CD4-positive, alpha-beta T cell (primary cell): ENCODE results near the gene ENTPD2. TPM values are rescaled to one million over a fixed set of nuclear protein-coding genes. Genes with fewer than 3 reads are reported as not detected.

ENCODE experiments used
- ATAC-seq: fragments of 200-7000 bp; cut with Tn5 transposase; one replicate; pipeline ENCODE4 v1.10.0; 2022; ENCODE audit warnings: mild to moderate bottlenecking; ENCODE audit not compliant: poor library complexity
- CTCF ChIA-PET: fragments of 350-600 bp; sonication (Branson Sonifier 250); formaldehyde crosslinking; loops from one replicate; lab custom pipeline; 2021; ENCODE audit warnings: antibody characterized with exemption, inconsistent platforms; lab: Charles Lee
- POLR2A ChIA-PET: fragments of 350-600 bp; sonication (Branson Sonifier 250); formaldehyde crosslinking; loops from one replicate; lab custom pipeline; 2021; ENCODE audit warnings: antibody characterized with exemption, inconsistent platforms; lab: Charles Lee
- DNase-seq, 14 experiments: peaks; one replicate each; pipeline ENCODE4 v3.0.0-alpha.2; 2013 to 2020; ENCODE audit warnings: mixed read lengths in 2 of 14
- H3K27ac ChIP-seq, 2 donors: one replicate each; pipeline versions ENCODE4 v1.5.1 to v1.7.0; 2013; ENCODE audit warnings: low read length in 2 of 2, low read depth in 1 of 2, mild to moderate bottlenecking in 1 of 2
- H3K27me3 ChIP-seq, 2 experiments: 1 replicate in 1 of 2; 2 replicates in 1 of 2; pipeline versions ENCODE4 v1.6.1 to v1.7.0; 2013; ENCODE audit warnings: low read length in 2 of 2, control low read depth in 1 of 2, mild to moderate bottlenecking in 1 of 2, moderate library complexity in 1 of 2; ENCODE audit not compliant: insufficient read depth in 2 of 2, control insufficient read depth in 1 of 2
- H3K36me3 ChIP-seq: one replicate; pipeline ENCODE4 v1.6.1; 2013; ENCODE audit warnings: low read length, control low read depth; ENCODE audit not compliant: insufficient read depth
- H3K4me1 ChIP-seq: one replicate; pipeline ENCODE4 v1.6.1; 2013; ENCODE audit warnings: low read length, control low read depth; ENCODE audit not compliant: insufficient read depth
- H3K4me3 ChIP-seq: one replicate; pipeline ENCODE4 v1.5.1; 2013; ENCODE audit warnings: mild to moderate bottlenecking, low read length, moderate library complexity
- H3K9me3 ChIP-seq, 2 experiments: 1 replicate in 1 of 2; 2 replicates in 1 of 2; pipeline versions ENCODE4 v1.6.1 to v1.7.0; 2013; ENCODE audit warnings: low read length in 2 of 2, mild to moderate bottlenecking in 2 of 2, control low read depth in 1 of 2, moderate library complexity in 1 of 2; ENCODE audit not compliant: control insufficient read depth in 1 of 2, insufficient read depth in 1 of 2
- H3K27ac Mint-ChIP-seq: one replicate; pipeline ENCODE4 v1.8.0; 2020; ENCODE audit warnings: mixed read lengths
- H3K27me3 Mint-ChIP-seq: one replicate; pipeline ENCODE4 v1.8.0; 2021; ENCODE audit warnings: mixed read lengths
- H3K36me3 Mint-ChIP-seq: one replicate; pipeline ENCODE4 v1.8.0; 2021; ENCODE audit warnings: low read depth, mixed read lengths
- H3K4me1 Mint-ChIP-seq: one replicate; pipeline ENCODE4 v1.8.0; 2021; ENCODE audit warnings: low read depth, mixed read lengths
- H3K4me3 Mint-ChIP-seq: one replicate; pipeline ENCODE4 v1.8.0; 2020; ENCODE audit warnings: mild to moderate bottlenecking, mixed read lengths
- H3K9me3 Mint-ChIP-seq: one replicate; pipeline ENCODE4 v1.8.0; 2020; ENCODE audit warnings: mixed read lengths
- CTCF ChIP-seq: fragments of 200-600 bp; IDR thresholded peaks from one replicate; pipeline ENCODE4 v1.8.0; 2022; ENCODE audit warnings: antibody characterized with exemption, mild to moderate bottlenecking
- intact Hi-C, 2 experiments: fragments of 100-400 bp; cut with DNase I in 1 of 2; cut with micrococcal nuclease in 1 of 2; formaldehyde crosslinking; loops; one replicate each; pipeline versions ENCODE4 v1.15.1 to v1.9.0; 2023 to 2025; cut with DNase I, micrococcal nuclease
- total RNA-seq, 174 experiments: library from RNA in 2 of 174; stranded (reverse) in 2 of 174; gene quantifications; one replicate each; pipeline ENCODE4 v1.2.3 and lab custom pipeline; 2021 to 2026

The ENTPD2 gene
- total RNA-seq, 2 experiments from 2014 or later = not detected

DNA sequence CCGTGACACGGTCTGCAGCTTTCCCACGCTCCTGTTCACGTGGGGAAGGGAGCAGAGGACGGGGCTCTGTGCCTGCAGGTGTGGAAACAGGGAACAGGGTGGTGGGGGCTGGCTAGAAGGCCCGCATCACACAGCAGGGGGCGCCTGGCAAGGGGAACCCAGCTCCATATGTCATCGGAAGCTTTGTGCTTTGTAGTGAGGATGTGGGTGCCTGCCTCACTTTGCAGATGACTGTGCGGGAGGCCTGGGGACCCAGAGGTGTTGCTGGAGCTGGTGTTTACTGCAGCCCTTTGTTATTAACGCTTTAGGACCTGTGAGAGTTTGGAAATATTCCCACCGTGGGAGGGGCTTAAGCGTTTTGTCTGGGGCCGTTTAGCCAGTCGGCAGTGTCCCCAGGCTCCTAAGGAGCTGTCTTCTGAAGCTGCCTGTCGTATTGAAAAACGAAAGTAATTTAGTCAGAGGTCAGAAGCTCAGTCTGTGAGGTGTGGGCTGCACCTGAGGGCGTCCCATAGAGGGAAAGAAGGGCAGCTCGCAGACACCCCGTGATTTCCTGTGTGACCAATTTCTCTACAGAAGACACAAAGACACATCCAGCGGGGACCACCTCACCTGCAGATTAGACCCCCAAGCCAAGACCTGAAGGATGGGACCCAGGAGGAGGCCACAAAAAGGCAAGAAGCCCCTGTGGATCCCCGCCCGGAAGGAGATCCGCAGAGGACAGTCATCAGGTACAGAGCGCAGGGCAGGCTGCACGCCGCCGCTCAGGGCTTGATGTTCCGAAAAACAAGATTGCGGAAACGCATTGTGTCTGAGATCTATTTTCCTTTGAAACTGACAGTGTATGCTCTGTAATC, 42.0 kb upstream of the ENTPD2 start:
- ATAC-seq (peak; percentile 98), DNase-seq (peak; percentile 78 to 95 (median 85))
- Mint-ChIP-seq H3K4me1 (peaks cover 22% of the 10 kb centered on the region), H3K27ac (peak overlapping the region; percentile 92), H3K9me3 (no peaks in the 10 kb centered on the region), H3K4me3 (peak overlapping the region; percentile 86), H3K36me3 (peaks cover 60% of the 10 kb centered on the region), H3K27me3 (no peaks in the 10 kb centered on the region)
- ChIA-PET CTCF (interaction anchor here (0.6 to 2.3 kb wide), 16 partner anchors 9 to 141 kb away, joined by 3 to 20 read pairs (median 4); partner anchors contain the start of genes DPP7, MAN1B1, NPDC1 and RNF224), POLR2A (interaction anchor here (0.6 to 2.2 kb wide), 25 partner anchors 9 to 368 kb away, joined by 3 to 89 read pairs (median 5); partner anchors contain the start of genes MAN1B1, NELFB, RABL6 and RNF208)
- peak overlapping the region; percentile 59 to 85 for H3K27ac ChIP-seq
- no peaks in the 10 kb centered on the region for H3K9me3 ChIP-seq
- H3K4me1 ChIP-seq = peaks cover 28% of the 10 kb centered on the region
- H3K36me3 ChIP-seq = peaks cover 52% of the 10 kb centered on the region
- intact Hi-C loops = loop anchor here (1.0 to 10.0 kb wide), 4 partner anchors 19 to 509 kb away; partner anchors contain the start of genes RNF224 (in 2 of the 2), ARRDC1 (in 1 of the 2) and DPP7 (in 1 of the 2)
- H3K27me3 ChIP-seq = no peaks in the 10 kb centered on the region
- peak; percentile 80 for TF ChIP-seq CTCF
- H3K4me3 ChIP-seq = peak overlapping the region; percentile 42

DNA sequence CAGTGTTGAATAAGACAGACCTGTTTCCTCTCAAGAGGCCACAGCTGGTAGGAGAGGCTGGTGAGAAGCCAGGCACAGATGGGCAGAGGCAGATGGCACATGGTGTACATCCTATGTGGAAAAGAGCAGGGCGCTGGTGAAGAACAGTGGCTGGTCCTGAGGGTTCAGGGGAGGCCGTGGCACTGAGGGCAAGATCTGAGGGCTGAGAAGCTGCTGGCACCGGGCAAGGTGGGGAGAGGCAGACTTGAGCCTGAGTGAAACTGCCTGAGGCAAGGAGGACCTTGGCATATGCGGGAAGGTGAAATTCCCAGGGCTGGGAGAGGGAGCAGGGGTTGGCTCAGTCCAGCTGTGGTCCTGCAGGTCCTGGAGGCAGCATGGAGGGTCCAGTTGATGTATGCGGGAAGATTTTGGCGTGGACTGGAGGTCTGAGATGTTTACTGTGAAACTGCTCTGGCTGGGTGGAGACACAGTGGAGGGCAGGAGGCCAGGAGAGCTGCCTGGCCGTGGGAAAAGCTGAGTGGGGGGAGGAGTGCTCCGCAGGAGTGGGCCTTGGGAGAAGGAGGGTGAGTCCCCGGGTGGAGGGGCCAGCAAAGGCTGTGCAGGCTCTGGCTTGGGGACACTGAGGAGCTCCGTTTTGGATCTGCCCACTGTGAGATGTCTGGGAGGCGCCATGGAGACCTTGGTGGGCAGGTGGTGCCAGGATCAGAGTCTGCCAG, 35.5 kb upstream of the ENTPD2 start:
- H3K4me3 ChIP-seq = no peak overlapping the region
- no peak overlapping the region for H3K27ac ChIP-seq
- DNase-seq (no peak), ATAC-seq (no peak)
- Mint-ChIP-seq H3K36me3 (peaks cover 64% of the 10 kb centered on the region), H3K4me3 (no peak overlapping the region), H3K27ac (peak overlapping the region; percentile 42), H3K4me1 (peaks cover 36% of the 10 kb centered on the region), H3K27me3 (no peaks in the 10 kb centered on the region), H3K9me3 (no peaks in the 10 kb centered on the region)
- peaks cover 30% of the 10 kb centered on the region for H3K36me3 ChIP-seq
- intact Hi-C loops = loop anchor here (5.0 kb wide), 2 partner anchors 38 to 607 kb away; partner anchors contain the start of gene SEC16A (in 1 of the 2)
- H3K27me3 ChIP-seq = no peaks in the 10 kb centered on the region
- TF ChIP-seq CTCF = no peak
- ChIA-PET POLR2A (interaction anchor here (3.7 to 4.2 kb wide), 2 partner anchors 41 to 151 kb away, joined by 28 to 32 read pairs; partner anchors contain the start of gene TUBB4B), CTCF (interaction anchor here (0.8 kb wide), 1 partner anchor 60 kb away, joined by 4 read pairs; no protein-coding TSS in a partner anchor)
- peaks cover 22% of the 10 kb centered on the region for H3K4me1 ChIP-seq
- no peaks in the 10 kb centered on the region for H3K9me3 ChIP-seq

GRCh38 chr9:137088121-137088520, 34.3 kb upstream of the ENTPD2 start:
- peaks cover 30% of the 10 kb centered on the region for H3K36me3 ChIP-seq
- no peaks in the 10 kb centered on the region for H3K9me3 ChIP-seq
- no peak overlapping the region for H3K4me3 ChIP-seq
- H3K4me1 Mint-ChIP-seq = peaks cover 36% of the 10 kb centered on the region
- H3K4me3 Mint-ChIP-seq = peak overlapping the region; percentile 88
- H3K27ac ChIP-seq = no peak overlapping the region
- H3K4me1 ChIP-seq = peaks cover 22% of the 10 kb centered on the region
- intact Hi-C loops = loop anchor here (5.0 kb wide), 2 partner anchors 39 to 606 kb away; partner anchors contain the start of gene SEC16A (in 1 of the 2)
- CTCF ChIA-PET = interaction anchor here (1.4 to 1.5 kb wide), 2 partner anchors 20 to 246 kb away, joined by 3 to 6 read pairs; partner anchors contain the start of gene AJM1
- H3K9me3 Mint-ChIP-seq = no peaks in the 10 kb centered on the region
- no peak for TF ChIP-seq CTCF
- H3K36me3 Mint-ChIP-seq = peaks cover 59% of the 10 kb centered on the region
- peak overlapping the region; percentile 89 for H3K27ac Mint-ChIP-seq
- H3K27me3 ChIP-seq = no peaks in the 10 kb centered on the region
- POLR2A ChIA-PET = interaction anchor here (3.7 to 4.2 kb wide), 2 partner anchors 42 to 153 kb away, joined by 28 to 32 read pairs; partner anchors contain the start of gene TUBB4B
- DNase-seq (no peak), ATAC-seq (no peak)
- no peaks in the 10 kb centered on the region for H3K27me3 Mint-ChIP-seq
